SKM-1 (cell line): Measurements from ENCODE around the gene ZCCHC24.
A peak's percentile ranks its signal among the peaks of the same experiment; 100 is the strongest.
"Not testable (repeated sequence)": the region's sequence is repeated elsewhere in the genome, so short reads cannot be mapped to it uniquely, and the experiment has no call there.

Source experiments
- DNase-seq: peaks from one replicate; lab custom pipeline; 2025; ENCODE audit not compliant: unreplicated experiment; lab: John Stamatoyannopoulos, UW

ZCCHC24 gene

DNA sequence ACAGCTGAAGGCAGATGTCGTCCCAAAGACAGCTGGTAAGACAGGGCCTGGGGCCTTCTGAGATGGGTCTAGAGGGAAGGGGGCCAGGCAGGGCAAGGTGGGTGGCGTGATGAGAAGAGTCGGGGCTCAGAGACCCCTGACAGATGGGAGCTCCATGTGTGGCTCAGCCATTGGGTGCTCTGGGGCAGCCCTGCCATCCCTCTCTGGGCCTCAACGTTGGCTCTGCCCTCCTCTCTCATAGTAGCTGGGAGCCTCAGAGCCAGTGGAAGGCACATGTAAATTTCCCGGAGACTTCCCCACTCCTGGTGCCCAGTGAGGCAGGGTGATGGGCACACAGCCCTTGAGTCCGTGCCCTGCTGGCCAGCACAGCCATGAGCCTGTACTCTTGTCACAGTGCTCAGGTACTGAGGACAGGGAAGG, 96.3 kb downstream of the ZCCHC24 start:
- no peak for DNase-seq

DNA sequence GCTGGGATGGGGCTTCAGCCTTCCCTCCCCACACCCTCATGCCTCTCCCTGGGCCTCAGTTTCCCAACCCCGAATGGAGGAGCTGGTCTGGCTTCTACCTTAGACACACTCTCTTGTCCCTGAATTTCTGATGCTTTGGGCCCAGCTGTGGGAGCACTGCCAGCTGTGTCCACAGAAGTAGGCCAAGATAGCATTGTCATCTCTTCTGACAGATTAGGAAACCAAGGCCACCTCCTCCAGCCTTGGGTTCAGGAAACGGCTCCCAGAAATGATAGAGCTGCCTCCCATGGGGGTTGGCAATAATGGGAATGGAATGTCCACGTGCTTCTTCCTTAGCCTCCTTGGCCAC, 96.8 kb downstream of the ZCCHC24 start:
- DNase-seq, result no peak

GRCh38 chr10:79347894-79348639, 97.4 kb downstream of the ZCCHC24 start:
- peak; percentile 28 for DNase-seq

- DNase-seq, result peak; percentile 77
Observed at GRCh38 chr10:79347226-79347893, 98.1 kb downstream of the ZCCHC24 start, which contains the start of gene PPIF. Gene PPIF (plus strand): TSS chr10:79347469. CDS start chr10:79347549, 80 bp downstream.

GRCh38 chr10:79346388-79347225, 98.8 kb downstream of the ZCCHC24 start:
- no peak for DNase-seq

DNA sequence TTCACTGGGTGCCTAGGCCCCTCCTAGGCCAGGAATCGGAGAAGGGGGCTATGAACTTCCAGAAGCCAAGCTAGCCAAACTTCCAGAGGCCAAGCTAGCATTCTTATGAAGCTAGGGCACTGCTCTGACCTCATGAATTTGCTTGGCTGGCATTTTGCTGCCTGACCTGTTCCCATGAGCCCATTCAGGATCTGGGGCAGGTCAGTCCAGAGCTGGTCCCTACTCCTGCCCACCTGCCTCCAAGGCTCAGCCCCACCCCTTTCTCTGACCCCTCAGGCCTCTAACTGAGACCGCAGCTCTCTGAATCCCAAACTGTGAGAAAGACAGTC, 99.4 kb downstream of the ZCCHC24 start:
- DNase-seq, result no peak

DNA sequence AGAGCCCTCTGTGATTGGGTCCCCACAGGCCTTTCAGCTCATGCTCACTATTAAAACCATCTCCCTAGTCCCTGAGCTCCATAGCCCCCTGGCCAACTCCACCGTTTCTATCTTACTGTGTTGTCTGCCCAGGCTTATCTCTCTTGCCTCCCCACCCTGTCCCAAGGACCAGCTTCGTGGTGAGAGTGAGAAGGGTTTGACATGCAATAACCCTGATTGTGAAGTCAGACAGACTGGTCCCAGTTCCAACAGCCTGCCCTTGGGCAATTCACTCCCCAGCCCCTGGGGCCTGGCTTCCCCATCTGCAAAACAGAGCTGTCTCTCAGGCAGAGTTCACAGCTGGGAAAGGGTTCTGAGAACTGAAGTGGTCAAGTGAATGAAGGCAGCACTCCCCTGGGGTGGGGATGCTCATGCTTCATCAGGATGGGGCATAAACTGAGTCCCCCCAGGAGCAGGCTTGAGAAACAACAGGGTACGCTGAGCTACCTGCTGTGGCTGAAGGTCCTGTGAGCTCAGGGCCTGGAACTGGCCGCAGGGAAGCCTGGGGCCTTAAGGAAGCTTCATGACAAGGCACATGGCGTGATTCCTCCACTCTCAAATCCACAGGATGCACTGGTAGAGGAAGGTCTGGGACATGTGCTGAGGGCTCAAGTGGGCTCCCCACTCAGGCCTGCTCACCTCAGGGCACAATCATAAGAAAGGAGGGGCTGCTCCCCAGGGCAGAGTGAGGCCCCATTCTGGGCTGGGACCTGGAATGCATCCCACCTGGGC, 100.0 kb downstream of the ZCCHC24 start:
- peak; percentile 27 for DNase-seq

DNA sequence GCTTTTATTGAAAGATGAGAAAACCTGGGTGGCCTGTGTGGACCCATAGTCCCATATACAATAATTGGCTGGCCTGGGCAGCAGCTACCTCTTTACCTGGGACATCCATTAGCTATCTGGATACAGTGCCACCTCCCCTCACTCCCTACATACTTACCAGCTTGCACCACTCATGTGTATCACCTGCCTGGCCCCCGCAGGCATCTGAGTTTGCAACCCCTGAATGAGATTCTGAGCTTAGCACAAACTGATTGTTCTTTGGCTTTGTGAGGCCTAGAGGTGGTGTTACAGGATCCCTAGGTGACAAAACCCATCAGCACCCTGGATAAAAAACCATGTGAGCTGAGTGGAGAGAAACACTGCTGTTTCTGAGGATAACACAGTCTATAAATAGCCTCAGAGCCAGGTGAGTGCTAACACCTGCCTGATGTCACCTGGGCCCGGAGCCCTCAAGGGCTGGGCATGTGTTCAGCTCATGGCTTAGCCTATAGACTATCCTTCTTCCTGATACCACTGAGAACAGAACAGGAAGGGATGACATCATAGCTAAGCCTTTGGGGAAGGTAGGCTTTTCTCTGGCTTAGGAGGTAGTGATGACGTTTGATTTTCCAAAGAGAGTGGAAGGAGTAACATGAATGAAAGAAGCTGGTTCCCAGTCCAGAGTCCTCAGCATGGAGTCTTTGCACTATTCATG, 100.8 kb downstream of the ZCCHC24 start:
- DNase-seq, result no peak

DNA sequence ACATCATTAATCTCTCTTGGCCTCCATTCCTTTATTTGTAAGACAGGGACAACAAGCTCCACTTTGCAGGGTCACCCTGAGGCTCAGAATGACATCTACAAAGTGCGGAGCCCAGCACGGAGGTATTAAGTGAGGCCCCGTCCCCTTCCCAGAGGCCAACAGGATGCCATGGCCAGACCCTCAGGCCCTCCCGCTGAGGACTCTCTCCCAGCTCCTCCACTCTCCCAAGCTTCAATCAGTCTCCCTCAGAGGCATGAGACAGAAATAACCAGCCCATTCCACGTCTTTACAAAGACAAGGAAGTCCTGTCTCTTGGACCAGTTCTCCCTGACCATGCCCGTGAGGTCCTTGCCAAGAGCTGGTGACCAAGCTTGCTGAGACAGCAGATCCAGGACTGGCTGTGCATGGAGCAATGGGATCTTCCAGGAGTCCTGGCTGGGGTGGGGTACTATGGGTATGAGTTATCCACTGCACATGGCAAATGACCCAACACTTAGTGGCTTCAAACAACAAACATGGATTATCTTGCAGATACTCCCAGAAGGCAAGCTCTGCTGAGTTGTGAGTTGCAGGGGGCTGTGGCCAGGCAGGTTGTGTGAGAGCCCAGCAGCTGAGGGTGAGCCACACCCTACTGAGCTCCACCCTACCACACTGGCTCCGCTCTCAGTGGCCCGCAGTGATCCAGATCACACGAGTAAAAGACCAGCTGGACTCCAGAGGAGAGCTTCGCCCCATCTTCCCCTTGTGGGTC, 102.4 kb downstream of the ZCCHC24 start:
- DNase-seq, result no peak

GRCh38 chr10:79342295-79342761, 103.1 kb downstream of the ZCCHC24 start:
- no peak for DNase-seq

- no peak for DNase-seq
Observed at GRCh38 chr10:79340646-79341244, 104.7 kb downstream of the ZCCHC24 start.

DNA sequence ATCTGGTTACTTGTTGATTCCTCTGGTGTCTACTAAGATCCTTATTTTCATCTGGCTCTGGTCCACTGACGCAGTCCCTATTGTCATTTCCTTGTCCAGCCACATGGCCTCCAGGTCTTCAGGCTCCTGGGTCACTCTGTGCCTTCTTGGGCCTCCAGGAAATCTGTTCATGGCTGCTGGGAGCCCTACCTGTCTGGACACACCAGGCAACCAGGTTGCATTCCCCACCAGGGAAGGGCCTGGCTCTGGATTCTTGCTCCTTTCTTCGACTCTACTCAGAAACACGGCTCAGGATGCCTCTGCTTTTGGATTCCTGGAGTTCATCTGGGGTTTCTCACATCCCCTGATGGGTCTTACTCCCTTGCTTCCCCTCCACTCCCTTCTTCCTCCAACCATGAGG, 106.2 kb downstream of the ZCCHC24 start:
- DNase-seq, result no peak

GRCh38 chr10:79337783-79338469, 107.5 kb downstream of the ZCCHC24 start:
- DNase-seq, result not testable (repeated sequence)

GRCh38 chr10:79336739-79337138, 108.7 kb downstream of the ZCCHC24 start:
- DNase-seq, result no peak

DNA sequence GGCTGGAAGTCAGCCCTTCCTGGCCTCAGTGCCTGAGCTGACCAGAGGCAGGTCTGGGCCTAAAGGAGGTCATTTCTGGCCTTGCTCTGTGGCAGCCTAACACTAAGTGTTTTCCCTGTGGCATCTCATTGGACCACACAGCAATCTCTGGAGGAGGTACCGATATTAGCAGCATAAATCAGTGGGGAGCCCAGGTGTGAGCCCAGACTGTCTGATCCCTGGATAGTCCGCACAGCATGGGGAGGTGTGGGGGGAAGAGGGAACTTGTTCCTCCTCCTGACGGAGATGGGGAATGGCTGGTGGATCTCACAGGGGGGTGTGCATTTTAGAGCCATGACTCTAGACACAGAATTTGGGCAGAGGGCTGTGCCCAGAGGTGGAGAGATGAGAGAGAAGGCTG, 109.1 kb downstream of the ZCCHC24 start:
- no peak for DNase-seq

GRCh38 chr10:79335470-79336235, 109.8 kb downstream of the ZCCHC24 start:
- DNase-seq, result no peak

- DNase-seq, result no peak
Observed at GRCh38 chr10:79335094-79335469, 110.3 kb downstream of the ZCCHC24 start.

DNA sequence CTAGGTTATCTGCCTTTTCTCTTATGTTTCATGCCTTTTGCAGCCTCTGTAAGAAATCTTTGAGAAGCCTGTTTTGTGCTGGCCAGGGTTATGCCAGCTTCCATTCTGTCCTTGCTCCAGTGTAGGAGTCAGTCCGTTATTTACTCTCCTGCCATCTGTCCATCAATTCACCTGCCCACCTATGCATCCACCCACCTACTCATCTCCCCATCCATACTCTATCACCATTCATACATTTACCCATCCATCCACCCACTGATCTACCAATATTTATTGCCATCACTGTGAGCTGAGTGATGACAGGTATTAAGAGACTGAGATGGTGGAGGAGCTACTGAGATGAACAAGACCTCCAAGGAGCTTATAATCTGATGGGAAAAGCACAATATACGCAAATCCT, 110.9 kb downstream of the ZCCHC24 start:
- DNase-seq, result no peak
